ENCODE data around the gene KISS1. TPM values are rescaled to one million over a fixed set of nuclear protein-coding genes. Genes with fewer than 3 reads are reported as not detected.

The KISS1 gene
- total RNA-seq, result not detected in 2 replicates

GRCh38 chr1:204196068-204196795 lies at the start of gene KISS1:
Gene KISS1 (minus strand): TSS chr1:204196491. CDS start chr1:204192876, 3,615 bp downstream.

DNA sequence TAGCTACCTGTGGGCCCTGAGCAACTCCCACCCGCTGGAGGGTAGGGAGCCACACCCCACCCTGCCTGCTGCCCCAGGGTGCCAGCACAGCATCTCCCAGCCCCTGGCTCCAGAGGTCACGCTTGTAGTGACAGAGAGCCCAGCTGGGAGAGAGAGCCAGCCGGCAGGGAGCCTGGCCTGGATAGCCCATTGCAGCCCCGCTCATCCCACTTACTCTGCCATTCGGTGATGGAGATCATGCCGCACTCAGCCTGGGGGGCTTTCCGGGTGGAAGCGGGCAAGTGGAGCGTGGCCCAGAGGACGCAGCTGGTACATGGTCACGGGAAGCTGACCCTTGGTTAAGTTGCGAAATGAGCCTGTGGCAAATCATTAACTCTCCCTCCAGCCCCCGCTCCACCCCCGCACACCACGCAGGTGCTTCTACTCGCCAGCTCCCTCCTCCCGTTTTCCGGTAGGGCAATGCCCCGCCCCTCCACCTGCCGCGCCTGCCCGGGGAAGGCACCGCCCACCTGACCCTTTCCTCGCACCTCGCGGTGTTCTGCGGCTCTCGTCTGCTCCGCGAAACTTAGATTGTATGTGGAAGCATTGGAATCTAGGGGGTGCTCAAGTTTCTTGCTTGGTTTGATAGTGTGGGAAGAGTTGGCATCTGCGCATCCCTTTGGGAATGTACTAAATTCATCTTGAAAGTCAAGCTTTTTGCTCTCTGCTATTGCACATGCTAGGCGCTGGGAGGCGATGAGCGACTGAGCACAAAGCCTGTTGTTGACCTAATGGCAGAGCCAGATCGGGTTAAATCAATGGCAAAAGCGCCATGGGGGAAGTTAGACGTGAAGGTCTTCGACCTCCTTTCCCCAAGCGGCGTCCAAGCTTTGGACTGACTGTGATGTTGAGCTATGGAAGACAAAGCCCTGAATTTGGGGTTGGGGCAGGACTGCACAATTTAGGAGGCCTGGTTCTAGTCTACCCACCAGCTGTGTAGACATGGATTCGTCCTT lies 17.7 kb upstream of the KISS1 start, which contains the start of gene GOLT1A:
GOLT1A (minus strand) TSS at position 321 of the 995 bp plus-strand sequence; CDS start at position 239, 82 bp downstream.

DNA sequence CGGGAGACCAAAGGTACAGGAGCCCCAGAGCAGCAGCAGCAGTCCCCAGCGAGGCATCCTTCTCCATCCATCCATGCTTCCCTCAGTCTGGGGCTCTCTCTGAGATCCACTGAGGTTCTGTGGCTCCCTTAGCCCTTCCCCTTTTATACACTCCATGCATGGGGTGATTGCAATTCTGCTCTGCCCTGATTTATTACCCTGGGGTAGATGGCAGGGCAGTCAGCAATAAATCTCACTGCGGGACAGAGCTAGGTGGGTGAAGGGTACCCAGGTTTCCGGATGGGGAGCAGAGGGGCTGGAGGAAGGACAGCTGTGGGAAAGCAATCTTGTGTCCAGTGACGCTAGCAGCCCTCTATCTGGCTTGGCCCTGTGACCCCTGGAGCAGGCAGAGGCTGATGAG lies 30.1 kb downstream of the KISS1 start, which contains the start of gene REN:
REN (minus strand) TSS at position 119 of the 400 bp plus-strand sequence; CDS start at position 75, 44 bp downstream.

DNA sequence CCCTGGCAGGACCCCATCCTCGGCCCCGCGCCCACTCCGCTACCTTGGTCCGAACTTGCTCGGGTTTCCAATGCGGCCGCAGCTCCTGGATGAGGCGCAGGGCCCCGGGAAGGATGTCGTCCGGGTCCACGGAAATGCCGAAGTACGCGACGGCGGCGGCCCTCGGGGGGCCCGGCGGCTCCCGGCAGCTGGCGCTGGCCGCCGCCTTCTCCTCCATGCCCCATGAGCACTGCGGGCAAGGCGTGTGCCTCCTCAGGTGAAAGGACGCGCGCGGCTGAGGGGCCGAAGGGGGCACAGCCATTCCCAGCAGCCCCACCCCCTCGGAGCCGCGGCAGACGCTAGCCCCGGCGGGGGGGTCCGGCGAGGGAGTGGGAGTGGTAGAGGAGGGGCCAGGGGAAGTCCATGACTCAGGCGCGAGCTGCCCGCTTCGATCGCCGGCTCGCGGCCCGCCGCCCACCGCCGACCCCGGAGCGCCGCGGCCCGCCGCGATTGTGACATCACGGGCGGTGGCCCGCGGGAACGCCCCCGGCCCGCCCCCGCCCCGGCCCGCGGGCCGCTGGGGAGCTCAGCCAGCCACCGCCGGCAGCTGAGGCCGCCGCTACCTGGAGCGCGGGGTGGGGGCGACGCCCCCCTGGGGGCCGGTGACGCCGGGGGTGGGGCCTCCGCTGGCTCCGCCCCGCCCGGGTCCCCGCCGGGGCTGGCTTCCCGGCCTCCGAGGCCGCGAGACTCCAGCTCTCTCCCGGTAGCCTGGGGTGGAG lies 44.6 kb downstream of the KISS1 start, which contains the start of gene ETNK2:
ETNK2 (minus strand) TSS at position 493 of the 758 bp plus-strand sequence; CDS start at position 301, 192 bp downstream.

Other genes with a start within 250 kb of the KISS1 start
- gene SOX13, start 123.4 kb downstream of the KISS1 start, total RNA-seq, result 4.8 and 6.1 TPM in 2 replicates
- gene ETNK2, start 44.4 kb downstream of the KISS1 start, total RNA-seq, result 8.7 and 12.9 TPM in 2 replicates
- gene REN, start 30.2 kb downstream of the KISS1 start, total RNA-seq, result not detected in 2 replicates
- gene GOLT1A, start 17.5 kb upstream of the KISS1 start, total RNA-seq, result 0.26 TPM in 1 of 2 replicates, not detected in the other
- 1.3 and 3.7 TPM in 2 replicates for gene PLEKHA6, start 163.4 kb upstream of the KISS1 start, total RNA-seq
- gene PPP1R15B, start 215.3 kb upstream of the KISS1 start, total RNA-seq, result 28.7 and 31.3 TPM in 2 replicates